G401 (cell line): ENCODE results near the gene GCH1. TPM values are rescaled to one million over a fixed set of nuclear protein-coding genes. Genes with fewer than 3 reads are reported as not detected.
A peak's percentile ranks its signal among the peaks of the same experiment; 100 is the strongest.

ENCODE experiments used
- DNase-seq: peaks from one replicate; pipeline ENCODE4 v3.0.0-alpha.2; 2015; ENCODE audit warnings: low spot score
- in situ Hi-C: cut with HindIII; loops from 2 replicates; pipeline ENCODE4 v1.10.0; 2016; ENCODE audit warnings: low sequenced_read_pairs, mixed read lengths
- total RNA-seq: library from RNA; depleted of rRNA; stranded (reverse); fragments of >200 nt; shearing (Covaris generic); gene quantifications from 2 replicates; pipeline ENCODE4 v1.2.3, GENCODE V29; 2014

Gene GCH1
- total RNA-seq, 1 experiment from 2014 or later: 9.1 TPM

DNA sequence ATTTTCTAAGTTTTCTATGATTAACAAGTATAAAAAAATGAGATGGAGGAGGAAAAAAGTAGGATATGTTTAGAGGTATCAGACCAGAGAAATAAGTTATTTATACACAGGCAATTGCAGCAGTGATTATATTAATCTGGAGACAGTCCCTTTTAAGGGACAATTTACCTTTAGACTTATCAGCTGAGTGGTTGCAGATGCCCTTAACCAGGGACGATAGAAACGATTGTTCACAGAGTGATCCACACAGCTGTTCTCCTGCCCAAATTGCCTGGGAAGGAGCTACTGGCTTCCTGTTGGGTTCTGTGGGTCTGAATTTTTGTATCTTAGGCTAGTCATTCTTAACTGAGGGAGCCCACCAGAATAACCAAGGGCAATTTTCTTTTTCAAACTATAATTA is 66.4 kb downstream of the GCH1 start:
- in situ Hi-C loops: no loop called here
- no peak for DNase-seq

DNA sequence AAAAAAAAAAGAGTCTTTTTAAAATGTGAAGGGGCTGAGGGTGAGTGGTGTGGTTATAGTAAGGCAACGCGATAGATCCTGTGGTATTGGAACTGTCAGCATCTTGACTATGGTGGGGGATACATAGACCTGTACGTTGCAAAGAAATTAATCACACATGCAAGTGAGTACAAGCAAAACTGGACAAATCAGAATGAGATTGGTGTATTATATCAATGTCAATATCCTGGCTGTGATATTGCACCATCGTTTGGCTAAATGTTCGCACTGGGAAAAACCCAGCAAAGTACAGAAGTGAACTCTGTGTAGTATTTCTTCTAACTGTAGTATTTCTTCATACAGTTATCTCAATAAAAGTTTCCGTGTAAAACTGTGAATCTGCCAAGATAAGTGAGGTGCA is 67.9 kb downstream of the GCH1 start:
- in situ Hi-C loops: no loop called here
- DNase-seq: no peak

DNA sequence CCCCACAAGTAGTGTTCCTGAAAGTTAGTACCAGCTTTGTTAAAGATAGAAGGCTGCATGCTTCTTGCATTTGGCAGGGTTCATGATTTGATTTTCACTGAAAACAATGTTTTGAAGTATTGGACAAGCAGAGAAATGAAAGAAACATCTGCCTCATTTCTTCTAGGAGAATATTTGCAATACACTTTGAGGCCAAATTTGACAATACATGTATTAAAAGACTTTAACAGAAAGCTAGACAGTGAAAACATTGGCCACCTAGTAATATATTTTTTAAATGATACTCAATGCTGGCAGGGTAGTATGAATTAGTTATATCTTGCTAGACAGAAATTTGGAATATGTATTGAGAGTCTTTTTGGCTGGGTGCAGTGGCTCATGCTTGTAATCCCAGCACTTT is 68.5 kb downstream of the GCH1 start:
- in situ Hi-C loops: no loop called here
- DNase-seq: no peak

DNA sequence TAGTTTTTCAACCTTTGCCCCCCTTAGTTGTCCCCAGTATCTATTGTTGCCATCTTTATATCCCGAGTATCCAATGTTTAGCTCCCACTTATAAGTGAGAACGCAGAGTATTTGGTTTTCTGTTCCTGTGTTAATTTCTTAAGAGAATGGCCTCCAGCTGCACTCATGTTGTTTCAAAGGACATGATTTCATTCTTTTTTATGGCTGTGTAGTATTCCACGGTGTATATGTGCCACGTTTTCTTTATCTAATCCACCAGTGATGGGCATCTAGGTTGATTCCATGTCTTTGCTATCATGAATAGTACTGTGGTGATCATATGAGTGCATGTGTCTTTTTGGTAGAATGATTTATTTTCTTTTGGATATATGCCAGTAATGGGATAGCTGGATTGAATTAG is 72.0 kb downstream of the GCH1 start:
- DNase-seq: no peak

DNA sequence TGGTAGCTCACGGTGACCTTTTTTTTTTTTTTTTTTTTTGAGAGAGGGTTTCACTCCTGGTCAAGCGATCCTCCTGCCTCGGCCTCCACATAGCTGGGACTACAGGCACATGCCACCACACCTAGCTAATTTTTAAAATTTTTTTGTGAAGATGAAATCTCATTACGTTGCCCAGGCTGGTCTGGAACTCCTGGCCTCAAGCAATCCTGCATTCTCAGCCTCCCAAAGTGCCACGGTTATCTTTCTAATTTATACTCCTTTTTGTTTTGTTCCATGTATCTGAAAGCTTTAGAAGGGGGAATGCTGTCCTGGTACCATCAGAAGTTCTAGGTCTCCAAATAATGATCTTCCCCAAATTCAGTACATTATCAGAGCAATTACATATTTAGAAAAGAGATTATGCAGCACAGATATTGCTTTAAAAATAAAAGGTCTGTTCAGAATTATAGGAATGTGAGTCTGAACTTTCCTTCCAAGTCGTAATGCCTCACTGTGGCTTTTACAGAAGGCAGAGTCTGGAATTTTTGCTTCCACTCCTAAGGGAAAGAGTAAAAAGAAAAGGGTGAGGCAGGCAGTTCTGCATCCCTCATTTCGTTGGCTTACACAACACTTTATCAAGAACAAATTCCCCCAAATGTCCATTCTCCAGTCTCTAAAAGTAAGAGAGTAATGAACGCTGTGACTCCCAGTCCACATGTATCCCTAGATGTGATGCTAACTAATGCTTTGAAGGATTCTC is 73.0 kb downstream of the GCH1 start:
- no peak for DNase-seq
- in situ Hi-C loops: no loop called here

More for the DNA sequence above, 72.0 kb downstream of the GCH1 start:
- in situ Hi-C loops: no loop called here

DNA sequence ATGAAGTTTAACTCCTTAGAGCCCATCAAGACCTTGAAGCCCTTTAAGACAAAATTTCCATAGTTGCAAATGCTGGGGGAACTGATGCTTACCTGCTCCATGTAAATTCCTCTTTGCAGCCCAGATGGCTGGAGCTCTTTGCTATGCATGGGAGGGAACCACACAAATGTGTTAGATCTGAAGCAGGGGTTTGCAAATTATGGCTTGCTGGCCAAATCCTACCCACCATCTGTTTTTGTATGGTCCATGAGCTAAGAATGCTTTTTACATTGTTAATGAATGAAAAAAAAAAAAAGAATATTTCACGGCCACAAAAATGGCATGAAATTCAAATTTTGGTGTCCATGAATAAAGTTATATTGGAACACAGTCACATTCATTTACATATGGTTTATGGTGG is 74.6 kb downstream of the GCH1 start:
- no peak for DNase-seq

DNA sequence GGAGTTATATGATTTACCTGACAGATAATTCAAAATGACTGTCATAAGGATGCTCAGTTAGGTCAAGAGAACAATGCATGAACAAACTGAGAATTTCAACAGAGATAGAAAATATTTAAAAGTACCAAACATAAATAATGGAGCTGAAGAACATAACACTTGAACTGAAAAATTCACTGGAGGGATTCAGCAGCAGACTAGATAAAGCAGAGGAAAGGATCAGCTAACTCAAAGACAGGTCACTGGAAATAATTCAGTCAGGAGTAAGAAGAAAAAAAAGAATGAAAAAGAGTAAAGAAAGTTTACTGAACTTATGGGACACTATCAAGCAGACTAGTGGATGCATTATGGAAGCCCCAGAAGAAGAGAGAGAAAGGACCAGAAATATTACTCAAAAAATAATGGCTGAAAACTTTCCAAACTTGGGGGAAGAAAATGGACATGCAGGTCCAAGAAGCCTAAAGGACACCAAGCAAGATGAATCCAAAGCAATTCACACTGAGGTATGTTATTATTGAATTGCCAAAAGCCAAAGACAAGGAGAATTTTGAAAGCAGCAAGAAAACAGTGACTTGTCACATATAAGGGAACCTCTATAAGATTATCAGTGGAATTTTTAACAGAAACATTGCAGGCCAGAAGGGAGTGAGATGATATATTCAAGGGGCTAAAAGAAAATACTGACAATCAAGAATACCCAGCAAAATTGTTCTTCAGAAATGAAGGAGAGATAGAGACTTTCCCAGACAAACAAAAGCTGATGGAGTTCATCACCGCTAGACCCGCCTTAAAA is 78.7 kb downstream of the GCH1 start:
- in situ Hi-C loops: no loop called here

More for the DNA sequence above, 74.6 kb downstream of the GCH1 start:
- in situ Hi-C loops: no loop called here

DNA sequence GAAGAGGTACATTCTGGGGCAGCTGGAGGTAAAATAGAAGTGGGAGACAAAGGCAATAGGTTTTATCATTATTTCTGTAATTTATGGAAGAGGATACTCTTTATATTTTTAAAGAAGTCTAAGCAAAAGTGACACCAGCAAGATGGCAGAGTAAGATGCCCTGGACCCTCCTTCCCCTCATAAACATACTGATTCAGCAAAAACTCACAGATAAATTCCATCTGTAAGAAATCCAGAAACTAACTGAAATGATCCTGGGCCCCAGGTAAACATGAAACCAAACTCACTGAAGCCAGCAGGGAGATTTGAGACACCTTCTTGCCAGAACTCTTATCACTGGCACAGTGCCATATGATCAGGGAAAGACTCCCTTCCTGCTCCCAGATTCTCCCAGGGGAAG is 79.9 kb downstream of the GCH1 start:
- no peak for DNase-seq
- in situ Hi-C loops: no loop called here

More for the DNA sequence above, 78.7 kb downstream of the GCH1 start:
- DNase-seq: no peak

DNA sequence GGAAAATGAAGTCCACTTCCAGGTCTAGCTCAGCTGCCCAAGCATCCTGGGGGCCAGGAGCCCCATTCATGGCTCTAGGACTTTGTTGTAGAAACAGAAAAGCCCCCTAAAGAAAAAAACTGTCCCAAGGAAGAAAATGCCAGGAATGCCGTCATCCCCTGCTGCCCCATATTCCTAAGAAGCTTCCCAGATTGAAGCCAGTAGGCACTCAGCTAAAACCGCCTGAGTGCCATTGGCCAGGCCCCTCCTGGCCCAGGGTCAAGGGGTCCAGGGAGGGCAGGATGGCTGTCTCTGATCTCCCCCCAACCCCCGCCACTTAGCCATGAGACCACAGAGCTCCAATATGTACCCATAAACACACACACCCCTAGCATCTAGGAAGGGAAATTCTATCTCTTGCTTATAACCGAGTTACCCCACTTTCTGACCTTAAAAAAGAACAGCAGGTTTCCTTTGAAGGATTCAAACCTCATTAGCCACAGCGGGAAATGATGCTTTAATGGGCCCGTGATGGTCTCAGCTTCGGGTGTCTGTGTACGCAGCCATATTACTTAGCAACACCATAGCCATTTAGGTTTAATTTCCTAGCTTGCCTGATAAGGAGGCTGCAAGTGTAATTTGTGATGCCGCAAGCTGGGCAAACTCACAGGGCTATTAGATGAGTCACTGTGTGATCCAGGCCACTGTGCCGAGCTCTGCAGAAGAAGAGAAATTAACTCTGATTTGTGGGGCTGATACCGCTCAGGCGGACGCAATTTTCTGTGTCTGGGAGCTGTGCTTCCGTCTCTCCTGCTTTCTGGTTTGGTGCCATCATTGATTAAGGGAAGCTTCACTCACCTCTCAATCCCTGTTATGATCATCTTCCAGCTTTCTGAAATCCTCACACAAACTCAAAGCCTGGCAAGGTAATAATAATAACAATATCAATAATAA is 84.2 kb downstream of the GCH1 start:
- peak; percentile 8 for DNase-seq
- in situ Hi-C loops: no loop called here

DNA sequence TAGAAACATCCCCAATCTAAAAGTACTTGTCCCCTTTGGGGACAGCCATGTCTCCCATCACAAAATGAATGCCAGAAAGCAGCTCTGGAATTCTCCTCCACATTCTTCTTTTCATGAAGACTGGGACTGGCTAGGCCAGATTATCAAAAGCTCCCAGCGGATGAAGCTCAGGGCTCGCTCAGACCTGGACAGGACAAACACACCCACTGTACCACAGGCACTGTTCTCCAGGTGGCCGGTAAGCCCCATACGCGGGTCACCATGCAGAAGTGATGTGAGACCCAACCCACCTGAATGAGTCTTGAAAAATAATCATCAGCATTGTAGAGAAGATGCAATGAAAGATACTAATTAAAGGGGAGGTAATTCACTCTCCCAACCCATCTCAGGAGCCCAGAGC is 85.1 kb downstream of the GCH1 start:
- in situ Hi-C loops: no loop called here

DNA sequence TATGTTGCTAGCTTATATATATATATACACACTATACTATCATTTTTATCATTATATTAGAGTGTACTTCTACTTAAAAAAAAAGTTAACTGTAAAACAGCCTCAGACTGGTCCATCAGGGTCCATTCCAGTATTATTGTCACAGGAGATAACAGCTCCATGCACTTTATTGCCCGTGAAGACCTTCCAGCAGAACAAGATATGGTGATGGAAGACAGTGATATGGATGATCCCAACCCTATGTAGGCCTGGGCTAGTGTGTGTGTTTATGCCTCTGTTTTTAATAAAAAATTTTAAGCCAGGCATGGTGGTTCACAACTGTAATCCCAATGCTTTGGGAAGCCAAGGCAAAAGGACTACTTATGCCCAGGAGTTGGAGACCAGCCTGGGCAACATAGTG is 86.2 kb downstream of the GCH1 start:
- no peak for DNase-seq
- in situ Hi-C loops: no loop called here

More for the DNA sequence above, 85.1 kb downstream of the GCH1 start:
- no peak for DNase-seq

DNA sequence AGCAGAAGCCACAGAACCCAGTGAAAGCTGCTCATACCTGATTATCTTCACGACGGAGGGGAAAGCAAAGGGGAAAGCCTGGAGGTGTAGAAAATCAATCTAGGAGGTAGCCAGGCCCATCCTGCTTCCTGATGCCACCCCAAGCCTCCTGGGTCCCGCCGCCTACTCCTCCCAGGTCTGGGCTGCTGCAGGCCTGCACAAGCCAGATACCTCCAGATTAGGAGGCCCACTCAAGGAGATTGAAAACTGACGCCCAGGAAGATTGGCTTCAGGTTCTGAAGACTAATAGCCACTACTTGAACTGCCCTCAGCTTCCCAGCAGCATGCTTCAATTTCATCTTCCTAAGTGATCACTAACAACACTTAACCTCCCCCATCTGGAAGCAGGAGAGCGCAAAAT is 87.1 kb downstream of the GCH1 start:
- no peak for DNase-seq
- in situ Hi-C loops: no loop called here

DNA sequence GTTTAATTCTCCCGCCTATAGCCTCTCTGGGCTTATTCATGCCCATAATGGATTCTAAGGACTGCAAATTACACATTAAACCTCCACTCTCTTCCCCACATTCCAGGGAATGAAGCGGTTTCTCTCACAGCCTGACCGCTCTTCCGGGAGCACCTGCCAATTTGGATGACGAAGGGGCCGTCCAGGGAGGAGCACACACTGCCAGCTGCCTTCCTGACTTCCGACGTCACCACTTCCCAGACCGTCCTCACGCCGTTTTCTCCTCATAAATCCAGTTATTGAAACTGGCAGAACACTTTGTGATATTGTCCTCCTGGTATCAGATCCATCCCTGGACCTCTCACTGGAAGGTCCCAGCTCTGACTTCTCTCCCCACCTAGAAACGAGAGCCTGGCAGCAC is 87.6 kb downstream of the GCH1 start:
- in situ Hi-C loops: no loop called here
- DNase-seq: no peak

DNA sequence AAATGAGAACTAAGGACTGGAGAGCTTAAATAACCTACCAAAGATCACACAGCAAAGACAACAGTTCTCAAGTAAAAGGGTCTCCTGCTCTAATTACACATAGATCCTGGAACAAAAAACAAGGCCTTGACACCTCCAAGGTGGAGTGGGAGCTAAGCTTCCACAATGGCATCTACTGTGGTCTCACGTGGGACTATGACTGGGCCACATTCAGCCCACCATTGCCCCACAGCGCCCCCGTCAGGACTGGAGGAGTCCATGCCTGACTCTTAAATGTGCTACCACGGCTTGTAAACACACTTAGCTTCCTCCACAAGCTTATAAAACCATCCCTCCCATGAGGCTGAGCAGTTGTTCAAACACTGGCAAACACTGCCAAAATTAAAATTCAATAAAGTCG is 88.5 kb downstream of the GCH1 start:
- in situ Hi-C loops: no loop called here
- DNase-seq: no peak

DNA sequence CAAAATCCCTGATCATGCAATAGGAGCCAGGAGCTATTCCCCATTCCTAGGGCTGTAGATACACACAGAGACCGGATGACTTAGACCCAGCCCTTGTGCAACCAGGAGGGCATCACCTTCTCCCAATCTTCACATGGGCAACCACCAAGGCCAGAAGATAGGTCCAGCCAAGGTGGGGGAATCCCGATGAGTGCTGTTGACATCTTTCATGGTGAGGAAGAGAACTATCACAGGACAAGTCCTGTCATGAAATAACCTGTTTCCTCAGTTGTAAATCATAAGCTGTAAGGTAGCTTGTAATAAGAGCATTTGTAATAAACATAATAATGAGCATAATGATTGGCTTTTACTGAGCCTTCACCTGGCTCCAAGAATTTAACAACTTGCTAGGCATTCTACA is 89.5 kb downstream of the GCH1 start:
- DNase-seq: no peak
- in situ Hi-C loops: no loop called here

DNA sequence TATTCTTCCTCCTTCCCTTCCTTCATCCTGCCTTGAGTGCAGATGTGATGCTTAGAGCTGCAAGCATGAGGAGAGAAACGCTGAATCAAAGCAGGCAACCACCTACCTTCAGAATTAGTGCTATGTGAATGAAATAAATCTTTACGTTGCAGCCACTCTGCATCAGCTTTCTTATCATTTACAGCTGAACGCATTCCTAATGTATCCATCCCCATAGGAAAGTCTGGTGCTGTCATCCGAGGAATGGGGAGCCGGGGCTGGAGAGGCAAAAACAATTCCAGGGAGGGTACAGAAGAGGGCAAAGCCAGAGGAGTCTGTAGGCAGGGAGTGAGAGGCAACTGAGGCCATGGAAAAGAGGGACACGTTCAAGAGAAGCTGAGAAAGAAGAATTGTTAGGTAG is 90.0 kb downstream of the GCH1 start:
- no peak for DNase-seq
- in situ Hi-C loops: no loop called here

DNA sequence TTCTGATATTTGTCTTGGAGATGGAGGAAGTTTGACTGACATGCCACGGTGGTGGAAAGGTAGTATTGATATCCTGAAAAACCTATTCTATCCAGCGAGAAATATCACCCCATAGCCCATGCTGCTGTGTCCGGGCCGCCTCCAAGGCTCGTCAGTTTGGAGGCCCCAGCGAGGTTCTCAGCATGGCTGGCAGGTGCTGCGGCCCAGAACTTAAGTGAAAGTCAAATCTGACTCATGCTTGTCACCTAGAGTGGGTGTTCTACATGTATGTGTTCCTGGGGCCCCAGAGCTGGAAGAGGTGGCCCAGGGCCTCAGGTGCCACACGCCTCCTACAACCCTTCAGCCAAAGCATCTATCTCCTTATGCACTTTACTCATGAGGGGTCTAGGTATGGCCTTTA is 92.9 kb downstream of the GCH1 start:
- no peak for DNase-seq
- in situ Hi-C loops: no loop called here

DNA sequence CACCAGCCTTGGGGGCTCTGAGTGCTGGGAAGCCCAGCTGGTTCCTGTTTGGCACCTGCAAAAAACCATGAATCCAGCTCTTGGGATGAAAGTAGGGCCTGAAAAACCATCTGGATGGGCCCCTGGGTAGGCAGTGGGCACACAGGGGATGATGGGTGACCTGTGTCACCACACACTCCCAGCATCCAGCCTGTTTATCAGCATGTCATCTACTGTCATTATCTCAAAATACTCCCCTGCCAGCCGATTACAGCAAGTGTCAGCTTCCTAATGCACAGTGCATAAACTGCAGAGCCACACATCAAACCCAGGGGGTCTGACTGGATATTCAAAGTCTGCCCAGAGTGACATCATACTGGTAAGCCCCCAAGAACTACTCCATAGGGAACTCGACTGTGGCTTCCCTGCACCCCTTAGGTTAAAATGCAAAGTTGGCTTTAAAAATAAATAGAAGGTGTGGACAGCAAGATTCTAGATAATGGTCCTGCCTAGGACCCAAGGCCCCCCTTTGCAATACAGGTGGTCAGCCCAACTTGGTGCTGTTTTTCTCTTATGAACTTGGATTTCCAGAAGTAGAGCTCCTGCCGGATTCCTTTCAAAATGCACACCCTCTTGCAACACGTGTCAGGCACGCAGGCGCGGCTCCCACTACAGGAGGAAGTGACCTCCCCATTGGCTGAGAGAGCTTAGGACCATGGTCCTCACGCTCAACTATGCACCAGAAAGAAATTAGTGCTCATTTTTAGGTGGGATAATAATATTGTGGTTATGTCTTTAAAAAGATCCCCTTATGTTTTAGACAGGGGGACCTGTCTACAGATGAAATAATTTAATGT is 94.1 kb downstream of the GCH1 start:
- no peak for DNase-seq
- in situ Hi-C loops: no loop called here

DNA sequence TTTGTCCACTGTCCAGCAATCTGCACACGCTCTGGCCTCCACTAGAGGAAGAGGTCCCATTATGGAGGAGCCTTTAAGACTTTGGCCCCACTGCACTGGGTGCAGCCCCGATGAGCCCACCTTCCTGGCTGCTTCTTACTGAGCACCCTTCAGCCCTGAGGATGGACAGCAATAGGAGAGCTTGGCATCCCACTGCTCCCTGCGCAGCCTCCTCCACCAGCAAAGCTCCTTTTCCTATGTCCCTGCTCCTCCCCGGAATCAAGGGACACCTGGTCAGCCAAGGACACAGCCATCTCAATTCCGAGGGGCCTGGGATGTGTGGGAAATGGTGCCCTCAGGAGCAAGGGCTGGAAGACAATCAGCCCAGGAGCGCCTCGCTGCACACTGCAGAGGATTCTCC is 94.7 kb downstream of the GCH1 start:
- in situ Hi-C loops: no loop called here

More for the DNA sequence above, 94.7 kb downstream of the GCH1 start:
- DNase-seq: no peak
